ENCODE measurements around the gene TMEM212.

Gene TMEM212

GRCh38 chr3:171842864-171843518 lies at the start of gene TMEM212:
Gene TMEM212 (plus strand): TSS chr3:171843349. CDS start chr3:171843384, 35 bp downstream.
- DNase-seq (ENCODE audit: low read depth in 2 of 2): no peak

GRCh38 chr3:171796625-171797264 lies 46.4 kb upstream of the TMEM212 start:
- DNase-seq (ENCODE audit: low read depth in 2 of 2): no peak

DNA sequence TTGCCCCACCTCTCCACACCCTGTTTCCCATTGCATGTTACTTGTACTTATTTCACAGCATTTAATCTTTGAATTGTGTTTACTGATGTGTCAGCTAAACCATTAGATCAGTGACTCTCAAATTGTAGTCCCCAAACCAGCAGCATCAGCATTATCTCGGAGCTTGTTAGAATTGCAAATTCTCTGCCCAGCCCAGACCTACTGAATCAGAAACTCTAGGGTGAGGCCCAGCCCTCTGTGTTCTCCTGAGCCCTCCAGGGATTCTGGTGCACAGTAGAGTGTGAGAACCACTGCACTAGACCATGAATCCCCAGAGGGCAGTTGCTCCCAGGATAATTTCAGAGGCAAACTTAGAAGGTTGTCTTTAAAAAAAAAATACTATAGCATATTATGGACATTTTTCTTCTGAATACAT lies 45.9 kb upstream of the TMEM212 start:
- no peak for DNase-seq (ENCODE audit: low read depth in 2 of 2)

- DNase-seq (ENCODE audit: low read depth in 2 of 2): no peak
Observed at GRCh38 chr3:171797873-171798272, 45.3 kb upstream of the TMEM212 start.

- no peak for DNase-seq (ENCODE audit: low read depth in 2 of 2)
Observed at GRCh38 chr3:171799501-171799900, 43.6 kb upstream of the TMEM212 start.

DNA sequence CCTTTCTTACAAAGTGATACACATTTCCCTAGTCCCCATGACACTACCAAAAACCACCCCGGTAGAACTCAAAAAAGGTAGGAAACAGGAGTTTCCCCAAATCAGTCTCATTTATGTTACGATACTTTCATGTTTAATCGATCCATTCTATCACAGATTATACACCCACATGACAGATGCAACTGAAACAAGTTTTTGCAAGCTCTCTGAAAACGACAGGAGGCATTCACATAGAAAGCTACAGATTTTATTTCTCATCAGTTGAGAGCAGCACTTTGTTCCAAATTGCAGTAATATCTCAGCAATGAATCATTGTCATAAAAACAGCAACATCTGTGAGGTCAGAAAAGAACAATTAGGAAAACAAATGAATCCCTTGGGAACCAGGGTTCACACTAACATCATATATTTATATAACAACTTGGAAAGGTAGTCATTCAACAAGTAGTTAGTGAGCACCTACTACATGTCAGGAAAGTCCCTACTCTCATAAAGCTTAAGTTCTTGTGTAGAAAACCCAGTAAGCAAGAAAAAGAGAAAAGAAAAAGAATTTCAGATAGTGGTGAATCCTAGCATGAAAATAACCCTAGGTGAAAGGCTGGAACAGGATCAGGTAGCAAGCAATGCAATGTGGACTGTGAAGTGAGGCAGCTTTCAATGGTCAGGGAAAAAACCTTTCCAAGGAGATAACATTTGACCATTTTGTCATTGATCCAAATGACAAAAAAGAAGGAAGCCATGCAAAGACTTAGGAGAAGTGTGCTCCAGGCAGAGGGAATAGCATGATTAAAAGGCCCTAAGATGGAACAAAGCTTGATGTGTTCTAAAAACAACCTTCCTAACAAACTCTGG lies 41.2 kb upstream of the TMEM212 start:
- DNase-seq (ENCODE audit: low read depth in 2 of 2): no peak

DNA sequence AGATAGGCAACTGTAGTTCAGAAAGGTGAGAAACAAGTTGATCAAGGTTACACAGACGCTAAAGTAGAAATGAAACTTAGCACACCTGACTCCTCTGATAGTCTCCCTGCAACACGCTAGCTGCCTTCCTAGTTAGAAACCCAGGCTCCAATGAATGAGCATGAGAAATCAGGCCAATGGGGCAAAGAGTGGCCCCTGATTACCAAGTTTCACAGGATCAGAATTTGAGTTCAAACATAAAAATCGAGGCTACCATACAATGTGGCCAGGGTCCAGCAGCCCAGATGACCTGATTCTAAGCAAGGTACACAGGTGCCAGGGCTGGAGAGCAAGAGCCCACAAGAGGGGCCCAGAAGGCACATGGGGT lies 40.6 kb upstream of the TMEM212 start:
- DNase-seq (ENCODE audit: low read depth in 2 of 2): no peak

DNA sequence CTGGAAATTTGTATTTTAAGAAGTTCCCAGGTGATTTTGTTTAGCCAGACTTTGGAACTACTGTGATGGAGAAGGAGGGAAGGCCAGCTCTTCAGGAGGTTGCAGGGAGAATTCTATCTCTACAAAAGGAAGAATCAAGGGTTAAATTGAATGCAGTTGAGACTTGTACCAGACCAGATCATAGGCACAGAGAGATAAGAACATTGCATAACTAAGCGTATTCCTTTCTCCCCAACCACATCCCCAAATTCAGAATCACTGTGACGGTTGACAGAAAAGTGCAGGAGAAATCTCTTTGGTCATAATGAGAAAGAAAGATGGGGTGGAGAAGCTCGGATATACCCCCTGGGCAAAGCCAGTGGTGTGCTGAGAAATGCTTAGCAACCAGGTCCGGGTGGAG lies 40.1 kb upstream of the TMEM212 start:
- DNase-seq (ENCODE audit: low read depth in 2 of 2): no peak

DNA sequence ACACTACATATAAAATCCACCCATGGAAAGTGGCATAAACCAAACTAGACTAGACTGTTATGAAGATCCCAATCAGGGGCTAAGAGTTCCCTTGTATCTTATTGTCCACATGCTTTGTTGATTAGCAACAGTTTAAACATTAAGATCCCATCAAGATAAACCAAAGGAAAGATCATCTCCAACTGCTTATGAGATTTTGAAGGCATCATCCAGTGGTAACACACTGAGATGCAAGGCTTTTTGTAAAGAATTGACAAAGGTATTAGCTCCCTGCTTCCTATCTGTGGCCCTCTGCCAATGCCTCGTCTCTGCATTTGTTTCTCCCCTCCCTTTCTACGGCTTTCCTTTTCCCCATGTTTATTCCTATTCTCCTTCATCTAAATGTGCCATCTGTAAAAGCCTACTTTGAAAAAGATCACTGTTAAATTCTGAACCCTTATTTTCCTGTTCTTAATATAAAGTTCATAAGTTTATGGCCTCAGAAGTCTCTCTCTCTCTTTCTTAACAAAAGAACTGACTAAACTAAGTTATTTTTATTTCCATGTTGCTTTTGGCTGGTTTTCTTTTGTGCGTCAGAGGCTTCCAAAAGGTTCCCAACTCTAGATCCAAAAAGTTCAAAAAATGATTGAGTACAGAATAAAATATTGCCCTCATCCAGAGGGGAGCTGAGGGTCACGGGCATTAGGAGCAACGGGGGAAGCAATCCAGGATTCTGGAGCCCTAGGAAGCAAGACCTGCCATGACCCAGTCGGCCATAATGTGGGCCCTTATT lies 38.3 kb upstream of the TMEM212 start:
- DNase-seq (ENCODE audit: low read depth in 2 of 2): no peak

- no peak for DNase-seq (ENCODE audit: low read depth in 2 of 2)
Observed at GRCh38 chr3:171805687-171806086, 37.5 kb upstream of the TMEM212 start.

DNA sequence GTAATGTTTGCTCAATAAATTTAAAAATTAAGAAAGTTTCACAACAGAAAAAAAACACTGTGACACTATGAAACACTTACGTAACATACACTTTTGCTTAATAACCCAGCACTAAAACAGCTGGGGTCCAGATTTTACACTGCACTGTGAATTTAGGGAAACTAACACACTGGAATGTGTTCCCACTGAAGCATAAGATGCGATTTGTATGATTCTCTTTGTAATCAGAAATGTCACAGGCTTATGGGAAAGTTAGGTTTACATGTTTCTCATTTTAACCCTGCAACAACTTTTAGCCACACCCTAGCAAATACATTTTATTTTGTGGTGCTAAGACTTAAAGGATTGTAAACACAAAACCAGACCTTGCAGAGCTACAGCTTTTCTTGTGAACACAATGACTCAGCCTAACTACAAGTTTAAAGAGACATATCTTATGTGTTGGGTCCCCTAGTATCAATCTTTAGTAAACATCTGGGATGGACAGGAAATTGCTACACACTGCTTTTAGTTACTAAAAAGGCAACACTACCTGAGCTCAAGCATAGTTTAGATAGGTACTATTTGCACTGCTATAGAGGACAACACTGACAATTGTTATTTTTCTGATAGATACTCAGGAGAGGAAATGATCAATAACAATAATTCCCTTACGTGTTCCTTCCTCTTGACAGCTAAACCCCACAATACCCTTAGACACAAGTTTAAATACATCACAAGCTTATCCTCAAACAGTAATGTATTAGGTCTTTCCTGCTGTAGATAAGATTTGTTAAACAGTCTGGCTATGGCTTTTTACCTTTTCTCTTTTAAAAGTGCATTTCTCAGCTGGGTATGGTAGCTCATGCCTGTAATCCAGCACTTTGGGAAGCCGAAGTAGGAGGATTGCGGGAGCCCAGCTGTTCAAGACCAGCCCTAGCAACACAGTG lies 36.7 kb upstream of the TMEM212 start:
- DNase-seq (ENCODE audit: low read depth in 2 of 2): no peak

- DNase-seq (ENCODE audit: low read depth in 2 of 2): no peak
Observed at GRCh38 chr3:171807129-171807675, 35.9 kb upstream of the TMEM212 start.

- no peak for DNase-seq (ENCODE audit: low read depth in 2 of 2)
Observed at GRCh38 chr3:171807806-171808205, 35.3 kb upstream of the TMEM212 start.

DNA sequence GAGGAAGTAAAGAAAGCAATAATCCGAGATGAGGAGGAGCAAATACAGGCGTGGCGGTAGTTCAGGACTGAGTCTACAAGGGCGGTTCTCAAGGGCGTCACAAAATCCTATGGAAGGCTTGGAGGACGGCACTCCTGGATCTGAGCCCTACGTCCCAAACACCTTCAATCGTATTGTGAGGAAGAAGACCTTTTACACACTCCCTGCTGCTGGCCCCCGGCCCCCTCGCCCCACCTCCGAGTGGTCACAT lies 33.6 kb upstream of the TMEM212 start:
- DNase-seq (ENCODE audit: low read depth in 2 of 2): no peak

- DNase-seq (ENCODE audit: low read depth in 2 of 2): peak in 1 of 2 donors; percentile 32
Observed at GRCh38 chr3:171809861-171810628, 33.1 kb upstream of the TMEM212 start, which contains the start of gene PLD1. Gene PLD1 (minus strand): TSS chr3:171810483. CDS start chr3:171738051, 72,432 bp downstream.

DNA sequence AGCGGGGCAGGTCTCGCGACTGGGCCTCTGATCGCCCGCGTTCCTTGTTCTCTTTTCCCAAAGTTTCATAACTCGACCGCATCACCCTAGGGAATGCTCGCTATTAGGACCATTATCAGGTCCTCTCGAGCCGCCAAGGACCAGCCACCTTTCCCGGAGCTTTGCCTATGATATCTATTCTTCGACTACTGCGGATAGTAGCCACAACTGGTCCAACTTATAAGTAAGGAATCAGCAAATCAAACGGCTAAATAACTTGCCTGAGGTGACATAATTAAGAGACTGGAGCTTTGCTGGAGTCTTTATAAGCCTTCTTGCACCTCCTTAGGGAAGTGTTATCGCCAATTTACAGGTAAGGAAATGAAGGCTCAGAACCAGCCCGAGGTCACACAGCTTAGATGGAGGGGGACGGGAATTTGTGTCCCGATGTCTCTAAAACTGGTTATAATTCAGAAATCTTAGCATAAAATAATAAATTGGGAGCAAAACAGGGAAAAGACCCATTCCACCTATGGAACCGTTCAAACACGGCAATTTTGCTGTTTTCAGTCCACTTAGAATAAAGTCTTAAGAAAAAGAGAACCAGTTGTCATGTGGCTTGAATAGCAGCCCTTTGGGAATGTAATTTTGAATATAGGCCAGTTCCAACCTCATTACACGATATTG lies 32.4 kb upstream of the TMEM212 start:
- no peak for DNase-seq (ENCODE audit: low read depth in 2 of 2)

DNA sequence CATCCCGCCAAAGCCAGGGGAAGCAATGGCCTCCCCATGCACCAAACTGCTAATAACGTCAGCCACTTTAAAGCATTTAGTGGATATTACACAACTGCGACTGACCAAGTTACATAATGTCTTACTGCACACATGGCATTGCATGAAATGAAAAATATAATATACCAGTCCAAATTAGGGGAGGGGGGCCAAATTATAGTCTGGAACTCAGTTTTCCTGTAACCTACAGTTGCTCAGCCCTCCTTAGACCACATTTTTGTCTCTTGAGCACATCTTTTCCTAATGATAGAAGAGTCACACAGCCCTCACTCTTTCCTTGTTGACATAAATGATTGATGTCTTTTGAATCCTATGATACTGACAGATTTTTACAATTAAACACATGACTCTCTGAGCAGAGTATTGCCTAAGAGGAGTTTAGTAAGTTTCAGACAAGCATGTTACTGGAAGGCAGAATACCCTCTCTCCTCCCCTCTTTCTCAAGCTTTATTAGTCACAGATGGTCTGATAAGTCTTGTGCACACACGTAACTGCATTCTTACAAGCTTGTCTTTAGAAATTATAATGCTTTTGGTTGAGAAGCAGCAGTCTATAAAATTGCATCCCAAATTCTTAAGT lies 31.7 kb upstream of the TMEM212 start:
- DNase-seq (ENCODE audit: low read depth in 2 of 2): no peak

- DNase-seq (ENCODE audit: low read depth in 2 of 2): no peak
Observed at GRCh38 chr3:171811913-171812335, 31.2 kb upstream of the TMEM212 start.

DNA sequence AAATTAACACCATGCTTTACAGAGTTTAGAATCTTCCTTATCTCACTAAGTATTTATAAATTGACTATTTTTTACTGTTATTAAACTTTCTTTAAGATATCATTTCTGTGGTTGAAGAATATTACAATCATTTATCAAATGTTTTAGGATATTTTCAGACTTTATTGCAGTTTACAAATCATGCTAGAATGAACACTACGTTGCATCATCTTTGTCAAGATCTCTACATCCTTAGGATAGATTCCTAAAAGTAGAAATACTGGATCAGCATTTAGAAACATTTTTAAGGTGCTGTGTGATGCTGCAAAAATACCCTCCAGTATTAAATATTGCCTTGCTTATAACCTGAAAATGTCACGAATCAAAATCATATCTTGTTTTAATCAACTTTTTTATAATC lies 30.3 kb upstream of the TMEM212 start:
- DNase-seq (ENCODE audit: low read depth in 2 of 2): no peak
